GM20431 (cell line): ENCODE results near the gene STYXL2.

ENCODE experiments used
- in situ Hi-C: fragments of 300-500 bp; cut with MseI, MboI; formaldehyde crosslinking; loops from one replicate; pipeline ENCODE4 v1.15.0; 2020; ENCODE audit warnings: low sequenced_read_pairs; ENCODE audit not compliant: unreplicated experiment

STYXL2 gene

GRCh38 chr1:167104256-167104633 is 10.4 kb downstream of the STYXL2 start:
- in situ Hi-C loops = no loop called here

GRCh38 chr1:167105271-167106118 is 11.6 kb downstream of the STYXL2 start:
- in situ Hi-C loops = no loop called here

- in situ Hi-C loops = no loop called here
Measured at GRCh38 chr1:167106119-167106461, 12.2 kb downstream of the STYXL2 start.

- in situ Hi-C loops = no loop called here
Measured at GRCh38 chr1:167107456-167107855, 13.6 kb downstream of the STYXL2 start.

GRCh38 chr1:167109125-167109524 is 15.2 kb downstream of the STYXL2 start:
- in situ Hi-C loops = no loop called here

GRCh38 chr1:167110586-167110985 is 16.7 kb downstream of the STYXL2 start:
- in situ Hi-C loops = no loop called here

GRCh38 chr1:167111868-167112709 is 18.2 kb downstream of the STYXL2 start:
- in situ Hi-C loops = no loop called here

- in situ Hi-C loops = no loop called here
Measured at GRCh38 chr1:167114725-167115124, 20.9 kb downstream of the STYXL2 start.

- in situ Hi-C loops = no loop called here
Measured at GRCh38 chr1:167115655-167116054, 21.8 kb downstream of the STYXL2 start.

GRCh38 chr1:167116174-167116573 is 22.3 kb downstream of the STYXL2 start:
- in situ Hi-C loops = no loop called here

- in situ Hi-C loops = no loop called here
Measured at GRCh38 chr1:167117225-167117624, 23.4 kb downstream of the STYXL2 start.

GRCh38 chr1:167118188-167118587 is 24.3 kb downstream of the STYXL2 start:
- in situ Hi-C loops = no loop called here

- in situ Hi-C loops = no loop called here
Measured at GRCh38 chr1:167119696-167120095, 25.8 kb downstream of the STYXL2 start.

- in situ Hi-C loops = no loop called here
Measured at GRCh38 chr1:167120899-167121298, 27.0 kb downstream of the STYXL2 start.

- in situ Hi-C loops = no loop called here
Measured at GRCh38 chr1:167121375-167122120, 27.7 kb downstream of the STYXL2 start.

GRCh38 chr1:167122121-167122480 is 28.2 kb downstream of the STYXL2 start:
- in situ Hi-C loops = no loop called here

- in situ Hi-C loops = no loop called here
Measured at GRCh38 chr1:167122568-167122967, 28.7 kb downstream of the STYXL2 start.

GRCh38 chr1:167126317-167126716 is 32.4 kb downstream of the STYXL2 start:
- in situ Hi-C loops = no loop called here

- in situ Hi-C loops = no loop called here
Measured at GRCh38 chr1:167126811-167127210, 32.9 kb downstream of the STYXL2 start.

- in situ Hi-C loops = no loop called here
Measured at GRCh38 chr1:167127236-167127635, 33.4 kb downstream of the STYXL2 start.

- in situ Hi-C loops = no loop called here
Measured at GRCh38 chr1:167127661-167128060, 33.8 kb downstream of the STYXL2 start.
